Activated naive CD4-positive, alpha-beta T cell treated with anti-CD3 and anti-CD28 coated beads for 36 hours (primary cell): ENCODE measurements around the gene SLC12A8. TPM values are rescaled to one million over a fixed set of nuclear protein-coding genes. Genes with fewer than 3 reads are reported as not detected.

Experiments used
- CTCF ChIA-PET: fragments of 350-600 bp; sonication (Branson Sonifier 250); formaldehyde crosslinking; loops from one replicate; lab custom pipeline; 2021; ENCODE audit warnings: antibody characterized with exemption; lab: Charles Lee
- DNase-seq: peaks from one replicate; pipeline ENCODE4 v3.0.0-alpha.2; 2020
- H3K27ac Mint-ChIP-seq: one replicate; pipeline ENCODE4 v1.8.0; 2021; ENCODE audit warnings: mild to moderate bottlenecking, mixed read lengths
- H3K27me3 Mint-ChIP-seq: one replicate; pipeline ENCODE4 v1.8.0; 2021; ENCODE audit warnings: low read depth, mixed read lengths
- H3K36me3 Mint-ChIP-seq: one replicate; pipeline ENCODE4 v1.8.0; 2021; ENCODE audit warnings: low read depth, mixed read lengths
- H3K4me1 Mint-ChIP-seq: one replicate; pipeline ENCODE4 v1.8.0; 2021; ENCODE audit warnings: low read depth, mixed read lengths
- H3K4me3 Mint-ChIP-seq: one replicate; pipeline ENCODE4 v1.8.0; 2021; ENCODE audit warnings: mild to moderate bottlenecking, moderate library complexity, mixed read lengths
- H3K9me3 Mint-ChIP-seq: one replicate; pipeline ENCODE4 v1.8.0; 2021; ENCODE audit warnings: mixed read lengths
- intact Hi-C: fragments of 100-400 bp; cut with micrococcal nuclease; formaldehyde crosslinking; loops from one replicate; pipeline ENCODE4 v1.15.1; 2023
- total RNA-seq, 2 experiments: library from RNA; stranded (reverse); gene quantifications; one replicate each; pipeline ENCODE4 v1.2.3, GENCODE V29; 2021

The SLC12A8 gene
- total RNA-seq, 2 experiments from 2014 or later: 1.1 TPM

DNA sequence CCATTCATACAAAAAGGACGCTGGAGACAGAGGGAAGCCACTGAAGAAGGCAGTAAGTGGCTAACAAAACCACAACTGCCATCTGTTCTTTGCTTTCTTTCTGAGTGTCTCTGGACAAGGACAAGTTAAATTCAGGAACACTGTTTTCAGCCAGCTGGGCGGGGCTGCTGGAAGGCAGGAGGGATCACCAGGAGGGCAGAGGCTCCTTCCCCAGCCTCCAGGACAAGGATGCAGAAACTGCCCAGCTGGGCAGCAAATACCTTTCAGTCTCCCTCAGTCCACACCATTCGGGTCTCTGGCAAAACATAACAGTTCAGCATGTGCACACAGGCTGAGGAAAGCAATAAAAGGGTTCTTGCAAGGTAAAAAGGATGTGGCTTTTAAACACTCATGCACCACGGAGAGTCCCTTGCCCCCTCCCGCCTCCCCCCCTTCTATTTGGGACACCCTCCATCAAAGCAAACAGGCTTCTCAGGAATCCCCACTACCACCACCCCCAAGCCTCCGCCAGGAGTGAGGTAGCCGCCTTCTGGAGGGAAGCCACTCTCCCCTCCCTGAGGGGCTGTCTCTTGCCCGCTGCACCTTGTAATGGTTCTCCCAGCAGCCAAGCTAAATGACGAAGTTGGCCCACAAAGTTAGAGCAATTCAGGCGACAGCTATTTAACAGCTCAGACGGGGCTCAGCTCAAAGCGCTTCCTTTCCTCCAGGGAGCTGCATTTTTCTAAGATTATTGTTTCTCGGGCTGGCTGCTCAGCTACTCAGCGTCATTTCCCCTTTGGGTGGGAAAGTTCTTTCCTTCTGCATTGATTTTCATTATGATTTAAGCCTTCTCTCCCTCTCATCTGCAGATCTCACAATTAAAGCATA, 160.6 kb downstream of the SLC12A8 start:
- CTCF ChIA-PET: interaction anchor here (0.7 to 2.0 kb wide), 4 partner anchors 28 to 125 kb away, joined by 3 to 5 read pairs (median 4); no protein-coding TSS in a partner anchor
- peak; percentile 87 for DNase-seq
- peaks cover 4% of the 10 kb centered on the region for H3K36me3 Mint-ChIP-seq
- H3K9me3 Mint-ChIP-seq: no peaks in the 10 kb centered on the region
- intact Hi-C loops: loop anchor here (1.0 to 5.0 kb wide), 10 partner anchors 17 to 865 kb away; partner anchors contain the start of genes OSBPL11, SNX4 and ZNF148
- H3K4me1 Mint-ChIP-seq: peaks cover 67% of the 10 kb centered on the region
- no peaks in the 10 kb centered on the region for H3K27me3 Mint-ChIP-seq
- peak overlapping the region; percentile 59 for H3K4me3 Mint-ChIP-seq
- peak overlapping the region; percentile 83 for H3K27ac Mint-ChIP-seq

DNA sequence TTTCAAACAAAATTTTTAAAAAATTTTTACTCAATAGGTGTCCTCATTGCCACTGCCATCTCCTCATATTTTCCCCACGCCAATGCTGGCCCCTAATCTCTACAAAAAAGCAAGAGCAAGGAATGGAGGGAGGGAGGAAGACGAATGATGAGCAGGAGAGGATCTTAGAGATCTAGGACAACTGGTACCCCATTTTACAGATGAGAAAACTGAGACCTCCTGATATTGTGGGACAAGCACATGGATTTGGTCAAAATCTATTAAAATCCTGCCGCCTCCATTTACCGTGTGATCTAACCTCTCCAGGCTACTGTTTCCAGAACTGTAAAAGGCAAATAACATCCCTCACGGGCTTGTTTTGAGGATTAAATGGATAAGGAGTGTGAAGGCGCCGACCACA, 161.3 kb downstream of the SLC12A8 start:
- Mint-ChIP-seq H3K4me1 (peaks cover 62% of the 10 kb centered on the region), H3K9me3 (no peaks in the 10 kb centered on the region), H3K4me3 (peak overlapping the region; percentile 59), H3K27me3 (no peaks in the 10 kb centered on the region), H3K36me3 (peaks cover 5% of the 10 kb centered on the region), H3K27ac (peak overlapping the region; percentile 83)
- no peak for DNase-seq
- CTCF ChIA-PET: no interaction called here
- intact Hi-C loops: loop anchor here (5.0 kb wide), 1 partner anchor 866 kb away; no protein-coding TSS in a partner anchor

DNA sequence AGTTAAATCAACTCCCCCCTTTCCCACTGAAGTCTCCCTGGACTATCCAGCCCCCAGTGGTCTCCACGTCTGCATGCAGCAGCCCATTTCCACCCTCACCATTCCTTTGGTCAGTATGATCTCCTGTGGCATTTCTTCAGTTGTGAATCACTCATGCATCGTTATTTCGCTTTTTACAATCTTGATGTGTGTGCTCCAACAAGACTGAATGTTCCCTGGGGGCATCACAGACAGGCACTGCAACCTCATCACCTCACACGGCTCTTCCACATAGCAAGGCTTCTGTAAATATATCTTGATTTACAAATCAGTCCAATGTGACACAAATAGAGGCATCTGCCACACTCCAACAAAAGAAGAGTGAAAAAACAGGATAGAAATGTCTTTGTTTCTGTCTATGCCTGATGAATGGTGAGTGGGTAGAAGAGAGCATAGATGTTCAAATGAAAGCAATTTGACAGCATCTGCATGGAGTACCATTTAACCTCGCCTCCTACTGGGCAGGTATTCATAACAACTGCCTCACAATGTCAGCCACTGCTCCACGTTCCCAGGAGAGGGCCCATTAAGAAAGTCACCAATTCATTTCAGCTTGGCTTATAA, 162.0 kb downstream of the SLC12A8 start:
- intact Hi-C loops: loop anchor here (5.0 kb wide), 1 partner anchor 867 kb away; no protein-coding TSS in a partner anchor
- no peaks in the 10 kb centered on the region for H3K27me3 Mint-ChIP-seq
- CTCF ChIA-PET: no interaction called here

GRCh38 chr3:125048282-125048681, 164.3 kb downstream of the SLC12A8 start:
- intact Hi-C loops: no loop called here
- DNase-seq: no peak
- CTCF ChIA-PET: interaction anchor here (1.4 to 1.6 kb wide), 2 partner anchors 9 to 11 kb away, joined by 4 to 5 read pairs; no protein-coding TSS in a partner anchor
- Mint-ChIP-seq H3K36me3 (peaks cover 5% of the 10 kb centered on the region), H3K4me1 (peaks cover 48% of the 10 kb centered on the region), H3K27ac (no peak overlapping the region), H3K9me3 (no peaks in the 10 kb centered on the region), H3K27me3 (no peaks in the 10 kb centered on the region), H3K4me3 (no peak overlapping the region)

More for the DNA sequence above, 162.0 kb downstream of the SLC12A8 start:
- Mint-ChIP-seq H3K4me1 (peaks cover 64% of the 10 kb centered on the region), H3K9me3 (no peaks in the 10 kb centered on the region), H3K4me3 (no peak overlapping the region), H3K27ac (no peak overlapping the region), H3K36me3 (peaks cover 5% of the 10 kb centered on the region)
- no peak for DNase-seq

- no peak for DNase-seq
- intact Hi-C loops: no loop called here
- peaks cover 29% of the 10 kb centered on the region for H3K4me1 Mint-ChIP-seq
- CTCF ChIA-PET: no interaction called here
- peaks cover 5% of the 10 kb centered on the region for H3K36me3 Mint-ChIP-seq
- H3K27me3 Mint-ChIP-seq: no peaks in the 10 kb centered on the region
- no peak overlapping the region for H3K4me3 Mint-ChIP-seq
- no peak overlapping the region for H3K27ac Mint-ChIP-seq
- no peaks in the 10 kb centered on the region for H3K9me3 Mint-ChIP-seq
These were observed 166.6 kb downstream of the SLC12A8 start for GRCh38 chr3:125045965-125046364.

- Mint-ChIP-seq H3K9me3 (no peaks in the 10 kb centered on the region), H3K4me3 (no peak overlapping the region), H3K4me1 (peaks cover 22% of the 10 kb centered on the region), H3K27ac (no peak overlapping the region), H3K27me3 (no peaks in the 10 kb centered on the region), H3K36me3 (peaks cover 1% of the 10 kb centered on the region)
- no peak for DNase-seq
- intact Hi-C loops: no loop called here
- CTCF ChIA-PET: interaction anchor here (0.5 kb wide), 1 partner anchor 117 kb away, joined by 4 read pairs; no protein-coding TSS in a partner anchor
These were observed 167.4 kb downstream of the SLC12A8 start for GRCh38 chr3:125045194-125045593.

- H3K27me3 Mint-ChIP-seq: no peaks in the 10 kb centered on the region
- H3K27ac Mint-ChIP-seq: no peak overlapping the region
- DNase-seq: no peak
These were observed 168.9 kb downstream of the SLC12A8 start for GRCh38 chr3:125043599-125044151.

GRCh38 chr3:125042725-125043406, 169.7 kb downstream of the SLC12A8 start:
- CTCF ChIA-PET: interaction anchor here (1.4 kb wide), 1 partner anchor 282 kb away, joined by 3 read pairs; no protein-coding TSS in a partner anchor
- DNase-seq: no peak
- H3K4me1 Mint-ChIP-seq: peaks cover 12% of the 10 kb centered on the region
- intact Hi-C loops: no loop called here
- H3K9me3 Mint-ChIP-seq: no peaks in the 10 kb centered on the region
- H3K27ac Mint-ChIP-seq: no peak overlapping the region
- H3K27me3 Mint-ChIP-seq: no peaks in the 10 kb centered on the region
- peaks cover 1% of the 10 kb centered on the region for H3K36me3 Mint-ChIP-seq
- no peak overlapping the region for H3K4me3 Mint-ChIP-seq

More at GRCh38 chr3:125043599-125044151, 168.9 kb downstream of the SLC12A8 start:
- H3K4me1 Mint-ChIP-seq: peaks cover 17% of the 10 kb centered on the region
- H3K4me3 Mint-ChIP-seq: no peak overlapping the region
- H3K36me3 Mint-ChIP-seq: peaks cover 1% of the 10 kb centered on the region
- H3K9me3 Mint-ChIP-seq: no peaks in the 10 kb centered on the region
- intact Hi-C loops: no loop called here
- CTCF ChIA-PET: interaction anchor here (0.5 to 1.4 kb wide), 2 partner anchors 283 to 334 kb away, joined by 3 read pairs; no protein-coding TSS in a partner anchor

DNA sequence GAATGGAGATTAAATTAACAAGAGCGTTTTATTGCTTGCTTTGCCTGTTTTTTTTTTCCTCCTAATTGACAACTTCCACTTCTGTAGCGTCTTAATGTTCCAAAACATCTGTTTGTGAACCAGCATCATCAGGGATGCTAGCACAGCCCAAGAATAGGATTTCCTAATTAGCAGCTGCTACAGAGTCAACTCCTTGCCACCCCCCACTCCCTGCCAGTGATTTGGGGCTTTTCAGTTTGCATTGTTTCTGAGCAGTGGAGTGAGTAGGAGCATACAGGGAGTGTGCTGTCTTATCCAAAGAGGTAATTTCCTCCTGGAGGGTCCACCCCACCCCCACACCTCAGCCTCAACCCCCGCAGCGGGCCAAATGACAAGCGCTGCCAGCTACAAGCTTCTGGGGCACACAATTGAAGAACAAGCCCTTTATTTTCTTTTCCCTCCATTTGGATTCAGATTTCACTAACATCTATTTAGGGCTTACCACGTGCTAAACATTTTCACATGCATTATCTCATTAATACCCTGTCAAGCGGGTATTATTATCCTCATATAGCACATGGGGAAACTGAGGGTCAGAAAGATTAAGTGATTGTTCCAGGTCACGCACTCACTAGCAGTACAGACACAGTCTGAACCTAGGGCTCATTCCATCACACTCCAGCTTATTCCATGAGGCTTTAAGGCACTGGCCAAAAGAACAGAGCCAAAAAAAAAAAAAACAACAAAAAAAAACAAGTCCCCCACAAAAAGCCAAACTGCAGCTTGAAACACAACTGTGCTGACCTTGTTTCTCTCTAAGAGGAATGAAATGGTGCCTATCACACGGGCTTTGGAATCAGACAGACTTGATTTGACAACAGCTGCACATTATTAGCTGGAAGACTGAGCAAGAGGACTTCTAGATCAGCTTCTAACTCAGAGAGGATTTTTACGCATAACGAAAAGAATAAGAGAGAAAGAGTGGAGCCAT, 173.1 kb downstream of the SLC12A8 start:
- Mint-ChIP-seq H3K4me1 (peaks cover 17% of the 10 kb centered on the region), H3K27me3 (no peaks in the 10 kb centered on the region), H3K36me3 (peaks cover 11% of the 10 kb centered on the region), H3K4me3 (no peak overlapping the region), H3K9me3 (peaks cover 18% of the 10 kb centered on the region), H3K27ac (no peak overlapping the region)
- DNase-seq: no peak
- intact Hi-C loops: no loop called here
- CTCF ChIA-PET: no interaction called here

GRCh38 chr3:125037498-125038150, 174.9 kb downstream of the SLC12A8 start:
- no peak for DNase-seq
- H3K27me3 Mint-ChIP-seq: no peaks in the 10 kb centered on the region
- peaks cover 18% of the 10 kb centered on the region for H3K9me3 Mint-ChIP-seq
- peaks cover 21% of the 10 kb centered on the region for H3K4me1 Mint-ChIP-seq
- H3K27ac Mint-ChIP-seq: no peak overlapping the region
- intact Hi-C loops: no loop called here
- H3K36me3 Mint-ChIP-seq: peaks cover 11% of the 10 kb centered on the region
- H3K4me3 Mint-ChIP-seq: no peak overlapping the region
- CTCF ChIA-PET: interaction anchor here (1.4 kb wide), 1 partner anchor 11 kb away, joined by 4 read pairs; no protein-coding TSS in a partner anchor
